ENCODE results near the gene SMC1A. TPM values are rescaled to one million over a fixed set of nuclear protein-coding genes. Genes with fewer than 3 reads are reported as not detected.
"Not testable (repeated sequence)": the region's sequence is repeated elsewhere in the genome, so short reads cannot be mapped to it uniquely, and the experiment has no call there.

Gene SMC1A
- total and polyA plus RNA-seq, 2 donors = 15.2 to 26.1 TPM

DNA sequence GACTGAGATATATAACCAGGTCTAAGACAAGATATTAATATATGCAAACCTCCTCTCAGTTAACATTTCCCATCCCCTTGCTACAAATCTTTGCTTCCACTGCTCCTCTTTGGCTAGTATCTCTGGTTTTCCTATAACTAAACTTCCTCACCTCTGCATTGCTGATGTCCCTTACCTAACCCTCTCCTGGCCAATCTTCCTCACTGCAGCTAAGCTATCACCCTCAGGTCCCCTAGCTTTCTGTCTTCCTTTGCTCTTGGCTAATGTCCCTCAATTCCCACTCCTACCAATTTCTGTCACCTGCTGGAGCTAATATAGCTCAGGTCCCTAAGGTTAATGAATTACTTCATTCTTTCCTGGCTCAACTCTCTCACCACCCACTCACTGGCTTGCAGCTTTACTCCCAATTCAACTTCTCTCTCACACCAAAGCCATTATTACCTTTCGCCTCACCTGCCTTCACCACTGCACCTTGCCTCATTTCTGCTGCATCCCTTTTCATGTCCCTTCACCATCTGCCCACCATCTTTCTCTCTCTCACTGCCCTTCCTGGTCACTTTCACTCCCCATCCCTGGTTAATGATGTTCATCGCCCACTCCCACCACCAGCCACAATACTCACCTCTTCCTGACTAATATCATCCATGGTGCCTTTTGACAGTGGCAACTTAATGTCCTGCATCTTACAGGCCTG, 26.7 kb downstream of the SMC1A start:
- 96% methylated on average over 2 of the region's 2 CpGs for WGBS
- Histone ChIP-seq H3K4me3 (ENCODE audit: low read depth, low read length) (no peak overlapping the region), H3K4me1 (ENCODE audit: insufficient read depth) (no peaks in the 10 kb centered on the region), H3K27ac (ENCODE audit: low read depth) (no peak overlapping the region), H3K36me3 (ENCODE audit: insufficient read depth) (peaks cover 2% of the 10 kb centered on the region)
- DNase-seq (ENCODE audit: extremely low spot score) = no peak

GRCh38 chrX:53383376-53384076, 38.9 kb downstream of the SMC1A start:
- H3K36me3 ChIP-seq (ENCODE audit: insufficient read depth) = peaks cover 3% of the 10 kb centered on the region
- 80% methylated on average over 4 of the region's 4 CpGs for WGBS

DNA sequence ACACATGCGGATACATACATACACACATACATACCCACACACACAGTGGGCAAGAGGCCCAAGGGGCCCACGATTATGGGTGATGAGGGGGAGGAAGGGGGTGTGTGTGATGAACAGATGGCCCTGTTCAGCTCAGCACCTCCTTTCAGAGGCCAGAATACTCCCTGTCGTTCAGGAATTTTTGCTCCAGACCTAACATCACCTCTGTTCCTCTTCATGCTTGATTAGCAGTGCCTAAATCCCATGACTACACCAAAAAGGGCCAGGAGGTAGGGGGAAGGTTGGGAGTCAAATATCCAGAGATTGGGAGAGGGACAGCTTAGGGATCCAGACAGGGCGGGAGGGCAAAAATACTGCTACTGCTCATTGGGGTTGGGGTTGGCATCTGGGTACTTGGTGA, 42.7 kb downstream of the SMC1A start:
- no peak overlapping the region for H3K27ac ChIP-seq (ENCODE audit: low read depth)
- DNase-seq (ENCODE audit: extremely low spot score) = no peak
- H3K4me3 ChIP-seq (ENCODE audit: low read depth, low read length) = no peak overlapping the region
- no peaks in the 10 kb centered on the region for H3K4me1 ChIP-seq (ENCODE audit: insufficient read depth)
- WGBS = 68% methylated on average over 4 of the region's 4 CpGs
- peaks cover 3% of the 10 kb centered on the region for H3K36me3 ChIP-seq (ENCODE audit: insufficient read depth)

More at GRCh38 chrX:53383376-53384076, 38.9 kb downstream of the SMC1A start:
- Histone ChIP-seq H3K27ac (ENCODE audit: low read depth) (no peak overlapping the region), H3K4me1 (ENCODE audit: insufficient read depth) (no peaks in the 10 kb centered on the region), H3K4me3 (ENCODE audit: low read depth, low read length) (no peak overlapping the region)
- DNase-seq (ENCODE audit: extremely low spot score) = no peak

DNA sequence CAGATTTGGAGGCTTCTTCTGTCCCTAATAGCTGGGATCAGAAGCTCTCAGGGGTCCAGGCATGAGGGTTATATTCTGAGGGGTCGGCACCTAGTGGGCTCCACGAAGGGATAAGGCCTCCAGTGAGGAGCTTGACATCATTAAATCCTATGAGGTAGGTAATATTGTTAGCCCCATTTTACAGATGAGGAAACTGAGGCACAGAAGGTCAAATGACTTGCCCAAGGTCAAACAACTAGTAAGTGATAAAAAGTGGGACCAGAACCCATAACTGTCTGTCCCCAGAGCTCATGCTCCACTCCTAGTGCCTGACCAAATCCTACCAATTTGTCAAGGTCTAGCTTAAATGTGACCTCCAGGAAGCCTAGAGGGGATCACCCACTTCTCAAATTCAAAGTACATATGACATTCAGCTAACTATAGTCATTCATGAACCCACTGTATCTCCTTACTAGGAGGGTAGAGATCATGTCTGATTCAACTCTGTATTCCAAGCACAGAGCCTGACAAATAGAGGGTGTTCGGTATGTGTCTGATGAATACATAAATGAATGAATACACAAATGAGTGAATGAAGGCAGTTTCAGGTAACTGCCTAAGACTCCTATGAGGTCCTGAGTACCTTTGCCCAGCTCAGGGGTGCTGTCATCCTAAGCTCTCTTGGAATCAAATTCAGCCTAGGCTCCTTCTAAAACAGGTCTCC, 43.3 kb downstream of the SMC1A start:
- Histone ChIP-seq H3K4me3 (ENCODE audit: low read depth, low read length) (no peak overlapping the region), H3K4me1 (ENCODE audit: insufficient read depth) (no peaks in the 10 kb centered on the region), H3K36me3 (ENCODE audit: insufficient read depth) (peaks cover 3% of the 10 kb centered on the region), H3K27ac (ENCODE audit: low read depth) (no peak overlapping the region)
- no peak for DNase-seq (ENCODE audit: extremely low spot score)
- 96% methylated on average over 3 of the region's 3 CpGs for WGBS

DNA sequence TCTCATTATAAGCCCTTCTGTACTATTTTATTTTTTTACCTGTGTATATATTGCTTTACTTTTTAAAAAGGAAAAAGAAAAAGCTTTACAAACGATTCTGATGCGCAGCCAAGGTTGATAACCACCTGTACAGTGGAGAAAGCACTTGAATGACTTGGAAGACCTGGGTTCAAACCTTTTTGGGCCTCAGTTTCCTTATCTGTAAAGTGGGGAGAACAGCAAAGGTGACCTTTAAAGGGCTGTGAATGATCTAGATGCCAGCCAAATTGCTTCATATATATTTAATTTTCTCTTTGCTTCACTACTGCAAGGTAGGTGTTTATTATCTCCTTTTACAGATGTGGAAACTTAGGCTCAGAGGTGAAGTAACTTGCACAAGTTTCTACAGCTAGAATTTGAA, 45.0 kb downstream of the SMC1A start:
- no peaks in the 10 kb centered on the region for H3K4me1 ChIP-seq (ENCODE audit: insufficient read depth)
- WGBS = 92% methylated on average over 2 of the region's 2 CpGs
- no peak overlapping the region for H3K27ac ChIP-seq (ENCODE audit: low read depth)
- H3K36me3 ChIP-seq (ENCODE audit: insufficient read depth) = no peaks in the 10 kb centered on the region
- no peak overlapping the region for H3K4me3 ChIP-seq (ENCODE audit: low read depth, low read length)
- no peak for DNase-seq (ENCODE audit: extremely low spot score)

GRCh38 chrX:53376888-53377287, 45.6 kb downstream of the SMC1A start:
- Histone ChIP-seq H3K4me1 (ENCODE audit: insufficient read depth) (no peaks in the 10 kb centered on the region), H3K27ac (ENCODE audit: low read depth) (no peak overlapping the region), H3K4me3 (ENCODE audit: low read depth, low read length) (no peak overlapping the region), H3K36me3 (ENCODE audit: insufficient read depth) (no peaks in the 10 kb centered on the region)
- no peak for DNase-seq (ENCODE audit: extremely low spot score)
- 79% methylated on average over 6 of the region's 6 CpGs for WGBS

- Histone ChIP-seq H3K4me1 (ENCODE audit: insufficient read depth) (no peaks in the 10 kb centered on the region), H3K4me3 (ENCODE audit: low read depth, low read length) (no peak overlapping the region), H3K27ac (ENCODE audit: low read depth) (no peak overlapping the region), H3K36me3 (ENCODE audit: insufficient read depth) (no peaks in the 10 kb centered on the region)
- no peak for DNase-seq (ENCODE audit: extremely low spot score)
Observed at GRCh38 chrX:53374923-53375322, 47.5 kb downstream of the SMC1A start.

DNA sequence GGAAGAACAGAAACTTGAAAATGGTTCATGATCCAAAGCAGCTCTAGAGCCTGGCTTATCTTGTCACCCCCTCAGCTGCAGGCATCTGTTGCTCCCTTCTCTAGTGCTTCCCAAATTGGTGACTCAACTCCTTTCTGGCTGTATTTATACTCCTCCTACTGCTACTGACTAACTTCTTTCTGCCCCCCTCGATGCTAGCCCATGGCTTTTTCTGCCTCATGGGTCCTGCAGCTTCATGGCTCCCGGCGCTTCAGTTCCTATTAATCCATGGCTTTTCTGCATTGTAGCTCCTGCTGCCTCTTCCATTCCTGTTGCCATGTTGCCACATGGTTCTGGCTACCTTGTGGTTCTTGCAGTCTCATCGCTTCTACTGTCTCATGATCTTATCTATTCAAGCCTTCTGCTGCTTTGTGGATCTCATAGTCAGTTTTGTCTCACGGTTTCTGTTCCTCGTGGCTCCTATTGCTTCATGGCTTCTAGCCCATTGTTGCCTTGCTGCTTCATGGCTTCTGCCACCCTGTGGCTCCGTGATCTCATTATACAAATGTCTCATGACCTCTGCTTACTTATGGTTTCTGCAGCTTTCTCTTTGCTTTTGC, 48.1 kb downstream of the SMC1A start:
- no peak overlapping the region for H3K27ac ChIP-seq (ENCODE audit: low read depth)
- no peak for DNase-seq (ENCODE audit: extremely low spot score)
- 87% methylated on average over 7 of the region's 7 CpGs for WGBS
- no peaks in the 10 kb centered on the region for H3K36me3 ChIP-seq (ENCODE audit: insufficient read depth)
- no peak overlapping the region for H3K4me3 ChIP-seq (ENCODE audit: low read depth, low read length)
- H3K4me1 ChIP-seq (ENCODE audit: insufficient read depth) = no peaks in the 10 kb centered on the region

GRCh38 chrX:53373307-53373706, 49.1 kb downstream of the SMC1A start:
- DNase-seq (ENCODE audit: extremely low spot score) = no peak
- Histone ChIP-seq H3K36me3 (ENCODE audit: insufficient read depth) (no peaks in the 10 kb centered on the region), H3K4me3 (ENCODE audit: low read depth, low read length) (no peak overlapping the region), H3K4me1 (ENCODE audit: insufficient read depth) (no peaks in the 10 kb centered on the region), H3K27ac (ENCODE audit: low read depth) (no peak overlapping the region)
- 59% methylated on average over 2 of the region's 2 CpGs for WGBS

DNA sequence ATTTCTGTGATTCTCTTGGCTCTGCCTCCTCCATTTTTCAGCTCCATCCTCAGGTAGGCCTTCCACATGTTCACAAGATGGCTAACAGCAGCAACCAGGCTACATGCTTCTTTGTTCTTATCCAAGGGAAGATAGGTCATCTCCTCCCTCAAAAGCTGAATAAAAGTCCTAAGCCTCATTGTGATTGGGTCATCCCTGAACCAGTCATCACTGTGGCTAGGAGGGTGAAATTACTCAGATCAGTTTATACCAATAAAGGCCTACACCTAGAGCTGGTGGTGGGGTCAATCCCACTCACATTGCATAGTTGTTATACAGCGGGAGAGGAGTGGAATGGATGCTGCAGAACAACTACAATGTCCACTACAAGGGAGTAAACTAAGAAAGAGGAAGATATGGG, 56.0 kb downstream of the SMC1A start:
- not testable (repeated sequence) for H3K4me1 ChIP-seq (ENCODE audit: insufficient read depth); H3K36me3 ChIP-seq (ENCODE audit: insufficient read depth); H3K4me3 ChIP-seq (ENCODE audit: low read depth, low read length); DNase-seq (ENCODE audit: extremely low spot score); H3K27ac ChIP-seq (ENCODE audit: low read depth)
- WGBS = 95% methylated on average over 1 of the region's 1 CpG

DNA sequence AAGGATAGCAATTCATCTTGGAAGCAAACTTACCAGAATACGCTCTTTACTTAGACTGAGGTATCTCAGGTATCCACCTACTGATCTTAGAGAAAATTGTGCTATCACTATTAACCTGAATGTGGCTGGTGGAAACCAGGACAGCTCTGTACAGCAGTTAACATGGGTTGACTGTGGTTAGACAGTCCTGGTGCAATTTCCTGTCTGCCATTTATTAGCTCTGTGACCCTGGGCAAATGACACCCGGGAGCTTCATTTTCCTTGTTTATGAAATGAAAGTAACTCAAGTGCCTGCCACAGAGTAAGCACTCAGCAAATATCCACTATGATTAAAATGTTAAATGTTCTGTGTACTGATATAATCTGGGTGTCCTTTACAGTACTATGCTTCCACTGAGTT, 60.0 kb downstream of the SMC1A start:
- no peaks in the 10 kb centered on the region for H3K4me1 ChIP-seq (ENCODE audit: insufficient read depth)
- WGBS = 65% methylated on average over 2 of the region's 2 CpGs
- no peak overlapping the region for H3K4me3 ChIP-seq (ENCODE audit: low read depth, low read length)
- no peak for DNase-seq (ENCODE audit: extremely low spot score)
- no peak overlapping the region for H3K27ac ChIP-seq (ENCODE audit: low read depth)
- H3K36me3 ChIP-seq (ENCODE audit: insufficient read depth) = no peaks in the 10 kb centered on the region

GRCh38 chrX:53357799-53358530, 64.5 kb downstream of the SMC1A start:
- peak; percentile 4 for DNase-seq (ENCODE audit: extremely low spot score)
- Histone ChIP-seq H3K27ac (ENCODE audit: low read depth) (no peak overlapping the region), H3K36me3 (ENCODE audit: insufficient read depth) (no peaks in the 10 kb centered on the region), H3K4me1 (ENCODE audit: insufficient read depth) (no peaks in the 10 kb centered on the region), H3K4me3 (ENCODE audit: low read depth, low read length) (no peak overlapping the region)
- WGBS = 18% methylated on average over 8 of the region's 8 CpGs

- Histone ChIP-seq H3K4me1 (ENCODE audit: insufficient read depth) (no peaks in the 10 kb centered on the region), H3K4me3 (ENCODE audit: low read depth, low read length) (no peak overlapping the region), H3K36me3 (ENCODE audit: insufficient read depth) (no peaks in the 10 kb centered on the region), H3K27ac (ENCODE audit: low read depth) (no peak overlapping the region)
- DNase-seq (ENCODE audit: extremely low spot score) = no peak
- WGBS = 63% methylated on average over 14 of the region's 14 CpGs
Observed at GRCh38 chrX:53356186-53356585, 66.3 kb downstream of the SMC1A start.
